GM19240 (cell line): ENCODE measurements around the gene PTGES.

Experiments used
- DNase-seq: peaks from one replicate; pipeline ENCODE4 v3.0.0; 2011; ENCODE audit warnings: low spot score; ENCODE audit not compliant: insufficient read length

PTGES gene

DNA sequence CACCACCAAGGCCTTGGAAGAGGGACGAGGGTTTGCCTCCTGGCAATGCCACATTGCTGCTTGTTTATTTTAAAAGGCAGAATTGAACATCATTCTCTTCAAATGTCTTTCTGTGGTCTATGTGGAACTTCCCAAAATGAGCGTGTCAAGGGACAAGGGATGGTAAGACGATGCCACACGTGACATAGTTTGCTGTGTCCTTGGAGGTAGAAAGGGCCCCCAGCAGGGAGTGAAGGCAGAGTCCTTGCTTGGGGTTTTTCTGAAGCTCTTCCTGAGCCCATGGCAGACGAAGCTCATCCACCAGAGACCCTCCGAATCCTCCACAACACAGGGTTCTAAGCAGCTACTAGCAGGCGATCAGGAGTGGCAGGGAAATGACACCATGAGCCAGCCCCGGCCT lies 59.1 kb downstream of the PTGES start:
- DNase-seq: no peak

DNA sequence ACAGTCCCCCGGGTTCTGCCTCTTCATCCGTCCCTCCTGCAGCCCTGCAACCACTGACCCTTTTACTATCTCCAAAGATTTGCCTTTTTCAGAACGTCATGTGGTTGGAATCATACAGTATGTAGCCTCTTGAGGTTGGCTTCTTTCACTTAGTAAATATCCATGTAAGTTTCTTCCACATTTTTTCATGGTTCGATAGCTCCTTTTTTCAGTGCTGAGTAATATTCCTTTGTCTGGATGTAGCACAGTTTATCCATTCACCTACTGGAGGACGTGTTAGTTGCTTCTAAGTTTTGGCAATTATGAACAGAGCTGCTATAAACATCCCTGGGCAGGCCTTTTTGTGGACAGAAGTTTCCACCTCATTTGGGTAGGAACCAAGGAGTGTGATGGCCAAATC lies 60.3 kb downstream of the PTGES start:
- DNase-seq: no peak
